ENCODE measurements around the gene DHRSX. TPM values are rescaled to one million over a fixed set of nuclear protein-coding genes. Genes with fewer than 3 reads are reported as not detected.

The DHRSX gene
- polyA plus RNA-seq, 1 donor from 2014 or later: 15.7 TPM

- Histone ChIP-seq H3K9me2 (ENCODE audit: insufficient read depth, low read length) (no peaks in the 10 kb centered on the region), H3K9me3 (ENCODE audit: low read length) (peaks cover 5% of the 10 kb centered on the region), H3K27me3 (ENCODE audit: insufficient read depth, low read depth, low read length) (no peaks in the 10 kb centered on the region), H2AFZ (ENCODE audit: low read depth, low read length) (no peak overlapping the region), H3K79me2 (replicated peaks; ENCODE audit: insufficient read depth, low read length) (no peaks in the 10 kb centered on the region), H4K20me1 (ENCODE audit: insufficient read depth) (no peaks in the 10 kb centered on the region), H3F3A (ENCODE audit: insufficient read depth, low read length, poor library complexity, severe bottlenecking) (no peaks in the 10 kb centered on the region), H3K36me3 (ENCODE audit: insufficient read depth, low read length) (no peaks in the 10 kb centered on the region), H3K4me3 (ENCODE audit: low read length) (no peak overlapping the region), H3K4me2 (ENCODE audit: low read length) (no peak overlapping the region), H3K9ac (ENCODE audit: low read length) (peak overlapping the region; percentile 52), H3K27ac (ENCODE audit: low read length) (peak overlapping the region; percentile 81)
- TF ChIP-seq TAF1 (IDR thresholded peaks at IDR 0.05; ENCODE audit: low read depth): no peak
- TF ChIP-seq RAD21 (conservative IDR thresholded peaks at IDR 0.05): no peak
- no peak for TF ChIP-seq MXI1 (conservative IDR thresholded peaks at IDR 0.05; ENCODE audit: poor library complexity, severe bottlenecking)
- no peak for TF ChIP-seq EZH2 (IDR thresholded peaks at IDR 0.05; ENCODE audit: borderline replicate concordance, insufficient read depth, low read length, poor library complexity, severe bottlenecking)
- TF ChIP-seq REST (IDR thresholded peaks at IDR 0.05; ENCODE audit: borderline replicate concordance): no peak
- no peak for TF ChIP-seq EP300 (conservative IDR thresholded peaks at IDR 0.05; ENCODE audit: poor library complexity, severe bottlenecking)
- no peak for TF ChIP-seq CTCF (IDR thresholded peaks at IDR 0.05; ENCODE audit: poor library complexity, severe bottlenecking)
- TF ChIP-seq SMC3 (conservative IDR thresholded peaks at IDR 0.05; ENCODE audit: poor library complexity): no peak
- TF ChIP-seq POLR2AphosphoS5 (IDR thresholded peaks at IDR 0.05): no peak
Observed at GRCh38 chrX:2406891-2407518, 93.8 kb downstream of the DHRSX start.

- Histone ChIP-seq H3K27ac (ENCODE audit: low read length) (peak overlapping the region; percentile 19), H3K9ac (ENCODE audit: low read length) (no peak overlapping the region), H3K9me2 (ENCODE audit: insufficient read depth, low read length) (no peaks in the 10 kb centered on the region), H3K4me2 (ENCODE audit: low read length) (no peak overlapping the region), H3K36me3 (ENCODE audit: insufficient read depth, low read length) (no peaks in the 10 kb centered on the region), H3K9me3 (ENCODE audit: low read length) (peaks cover 5% of the 10 kb centered on the region), H2AFZ (ENCODE audit: low read depth, low read length) (no peak overlapping the region), H3K4me3 (ENCODE audit: low read length) (no peak overlapping the region), H3K79me2 (replicated peaks; ENCODE audit: insufficient read depth, low read length) (no peaks in the 10 kb centered on the region), H3K27me3 (ENCODE audit: insufficient read depth, low read depth, low read length) (no peaks in the 10 kb centered on the region), H4K20me1 (ENCODE audit: insufficient read depth) (no peaks in the 10 kb centered on the region), H3F3A (ENCODE audit: insufficient read depth, low read length, poor library complexity, severe bottlenecking) (no peaks in the 10 kb centered on the region)
- TF ChIP-seq CTCF (IDR thresholded peaks at IDR 0.05; ENCODE audit: poor library complexity, severe bottlenecking) (no peak), TAF1 (IDR thresholded peaks at IDR 0.05; ENCODE audit: low read depth) (no peak), REST (IDR thresholded peaks at IDR 0.05; ENCODE audit: borderline replicate concordance) (no peak), POLR2AphosphoS5 (IDR thresholded peaks at IDR 0.05) (no peak), SMC3 (conservative IDR thresholded peaks at IDR 0.05; ENCODE audit: poor library complexity) (no peak), EZH2 (IDR thresholded peaks at IDR 0.05; ENCODE audit: borderline replicate concordance, insufficient read depth, low read length, poor library complexity, severe bottlenecking) (no peak), EP300 (conservative IDR thresholded peaks at IDR 0.05; ENCODE audit: poor library complexity, severe bottlenecking) (no peak), RAD21 (conservative IDR thresholded peaks at IDR 0.05) (no peak), MXI1 (conservative IDR thresholded peaks at IDR 0.05; ENCODE audit: poor library complexity, severe bottlenecking) (no peak)
Observed at GRCh38 chrX:2404776-2405175, 96.0 kb downstream of the DHRSX start.

All from neural cell (in vitro differentiated cells).